ENCODE measurements around the gene SLC9A7.

SLC9A7 gene

GRCh38 chrX:46553935-46554334 lies 205.0 kb downstream of the SLC9A7 start:
- no peak for TF ChIP-seq CTCF (IDR thresholded peaks at IDR 0.05; ENCODE audit: insufficient read depth, missing control alignments)
- no peak for DNase-seq (ENCODE audit: insufficient read length, low spot score)
- no peak for FAIRE-seq

GRCh38 chrX:46551494-46552128 lies 207.3 kb downstream of the SLC9A7 start:
- FAIRE-seq (no peak), DNase-seq (ENCODE audit: insufficient read length, low spot score) (no peak)
- no peak for TF ChIP-seq CTCF (IDR thresholded peaks at IDR 0.05; ENCODE audit: insufficient read depth, missing control alignments)

- no peak for FAIRE-seq
- no peak for TF ChIP-seq CTCF (IDR thresholded peaks at IDR 0.05; ENCODE audit: insufficient read depth, missing control alignments)
- DNase-seq (ENCODE audit: insufficient read length, low spot score): no peak
Observed at GRCh38 chrX:46549914-46550313, 209.0 kb downstream of the SLC9A7 start.
